GM21526 (cell line): Measurements from ENCODE around the gene CNGA2.
"Not testable (repeated sequence)": the region's sequence is repeated elsewhere in the genome, so short reads cannot be mapped to it uniquely, and the experiment has no call there.

Experiments
- ATAC-seq: cut with Tn5 transposase; IDR thresholded peaks from one replicate; pipeline ENCODE4 v1.9.1; 2021; ENCODE audit warnings: moderate library complexity; ENCODE audit not compliant: unreplicated experiment, low FRiP score

The CNGA2 gene

DNA sequence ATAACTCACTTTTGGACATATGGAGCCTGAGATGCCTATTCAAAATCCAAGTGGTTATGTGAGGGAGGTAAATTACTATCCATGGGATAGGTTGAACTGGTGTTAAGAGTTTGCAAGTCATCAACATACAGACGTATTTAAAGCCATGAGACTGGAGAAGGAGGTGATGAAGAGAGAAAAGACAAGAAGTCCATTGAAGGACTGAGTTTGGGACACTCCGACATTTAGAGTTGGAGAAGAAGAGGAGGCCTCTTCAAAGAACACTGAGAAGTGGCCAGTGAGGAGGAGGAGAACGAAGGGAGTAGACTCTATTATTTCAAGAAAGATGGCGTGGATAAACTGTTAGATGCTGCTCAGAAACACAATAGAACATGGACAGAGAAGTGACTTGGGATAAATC, at the start of gene CNGA2:
TSS of gene CNGA2 (plus strand) at position 301 of the 400 bp plus-strand sequence. CDS start 3,738 bp downstream, outside the sequence.
- no peak for ATAC-seq

DNA sequence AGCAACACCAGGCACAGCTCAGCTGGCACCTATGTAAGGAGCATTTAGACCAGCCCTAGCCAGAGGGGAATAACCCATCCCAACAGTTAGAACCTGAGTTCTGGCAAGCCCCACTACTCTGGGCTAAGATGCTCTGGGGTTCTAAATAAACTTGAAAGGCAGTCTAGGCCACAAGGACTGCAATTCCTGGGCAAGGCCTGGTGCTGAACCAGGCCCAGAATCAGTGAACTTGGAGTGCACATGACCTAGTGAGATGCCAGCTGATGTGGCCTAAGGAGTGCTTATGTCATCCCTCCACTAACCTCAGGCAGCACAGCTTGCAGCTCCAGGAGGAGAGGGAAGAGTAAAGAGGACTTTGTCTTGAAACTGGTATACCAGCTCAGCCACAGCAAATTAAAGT, 46.9 kb upstream of the CNGA2 start:
- ATAC-seq = no peak

DNA sequence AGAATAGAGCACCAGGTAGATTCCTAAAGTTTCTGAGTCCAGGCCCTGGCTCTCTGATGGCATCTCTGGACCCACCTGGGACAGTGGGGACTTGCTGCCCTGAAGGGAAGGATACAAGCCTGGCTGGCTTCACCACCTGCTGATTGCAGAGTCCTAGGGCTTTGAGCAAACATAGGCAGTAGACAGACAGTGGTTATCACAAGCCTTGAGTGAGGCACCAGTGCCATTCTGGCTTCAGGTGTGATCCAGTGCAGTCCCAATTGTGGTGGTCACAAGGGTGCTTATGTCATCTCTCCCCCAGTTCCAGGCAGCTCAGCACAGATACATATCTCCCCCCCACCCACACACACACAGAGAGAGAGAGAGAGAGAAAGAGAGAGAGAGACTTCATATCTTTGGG, 45.9 kb upstream of the CNGA2 start:
- no peak for ATAC-seq

DNA sequence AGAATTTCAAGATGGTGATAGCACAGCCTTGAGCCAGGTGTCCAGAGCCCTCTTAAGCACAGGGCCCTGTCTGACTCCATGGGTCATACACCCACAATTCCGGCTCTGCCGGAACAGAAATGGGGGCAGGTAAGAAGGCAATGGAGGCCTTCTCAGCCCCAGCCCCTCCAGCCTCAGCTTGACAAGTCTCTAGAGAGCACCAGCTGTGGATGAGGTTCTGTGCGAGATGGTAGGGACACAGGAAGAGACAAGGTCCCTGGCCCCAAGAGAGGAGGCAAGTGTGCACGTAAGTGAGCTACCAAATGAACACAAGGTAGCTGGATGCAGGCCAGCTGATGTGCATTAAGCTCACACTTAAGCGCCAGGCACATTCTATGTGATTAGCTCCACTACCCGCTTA, 41.7 kb upstream of the CNGA2 start:
- ATAC-seq = no peak

DNA sequence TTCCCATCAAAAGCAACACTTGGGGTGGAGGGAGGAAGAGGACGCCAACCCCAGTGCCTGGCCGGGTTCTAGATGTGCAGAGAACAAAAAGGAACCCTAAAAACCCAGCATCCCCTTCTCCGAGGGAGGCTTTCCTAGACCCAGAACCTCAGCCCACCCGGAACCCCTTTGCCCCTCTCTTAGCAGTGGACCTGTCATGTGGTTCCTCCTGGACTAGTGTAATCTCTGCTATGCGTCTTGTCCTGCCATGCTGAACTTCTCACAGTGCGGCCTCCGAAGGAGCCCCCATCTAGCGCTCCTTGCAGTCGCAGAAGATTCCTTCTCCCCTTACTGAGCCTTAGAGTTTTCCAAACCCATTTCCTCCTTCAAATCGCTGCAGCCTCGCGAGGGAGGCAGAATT, 40.4 kb upstream of the CNGA2 start:
- ATAC-seq = no peak

DNA sequence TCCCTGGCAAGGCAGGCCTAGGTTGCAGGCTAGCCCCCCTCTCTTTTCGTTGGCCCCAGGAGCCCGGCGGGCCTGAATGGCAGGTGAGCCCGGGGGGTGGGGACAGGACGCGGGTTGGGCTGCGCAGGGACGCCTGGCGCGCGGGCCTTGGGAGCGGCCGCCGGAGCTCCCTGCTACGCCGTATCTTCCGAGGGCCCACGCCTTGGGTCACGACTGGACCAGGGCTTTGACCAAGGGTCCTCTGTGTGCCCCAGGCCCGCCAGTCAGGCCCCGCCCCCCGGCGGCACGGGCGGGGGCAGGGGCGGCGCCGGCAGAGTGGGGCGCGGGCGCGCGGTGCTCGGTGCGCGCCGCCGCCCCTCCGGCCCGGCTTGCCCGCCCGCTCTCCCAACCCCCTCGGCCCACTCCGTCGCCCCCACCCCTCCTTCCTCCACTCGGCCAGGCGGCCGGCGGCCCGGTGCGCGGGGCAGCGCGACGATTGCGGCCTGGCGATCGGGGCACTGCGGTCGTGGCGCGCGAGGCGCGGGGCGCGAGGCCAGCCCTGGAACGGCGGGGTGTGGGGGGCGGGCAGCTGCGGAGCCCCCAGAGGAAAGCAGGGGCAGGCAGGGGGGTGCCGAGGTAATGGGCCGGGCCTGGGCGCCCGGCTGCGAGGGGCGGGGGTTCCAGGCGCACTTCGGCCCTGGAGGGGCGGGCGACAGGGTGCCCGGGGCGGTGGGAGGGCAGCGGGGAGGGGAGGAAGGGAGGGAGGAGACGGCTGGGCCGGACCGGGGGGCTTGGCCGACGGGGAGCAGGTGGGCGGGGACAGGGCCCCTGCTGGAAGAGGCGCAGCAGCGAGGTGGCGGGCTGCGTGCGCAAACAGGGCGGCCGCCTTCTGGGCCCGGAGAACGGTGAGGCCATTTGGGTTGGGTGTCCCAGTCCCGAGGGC, 39.6 kb upstream of the CNGA2 start, which contains the start of gene PRRG3:
TSS of gene PRRG3 (plus strand) at position 798 of the 922 bp plus-strand sequence. CDS start 3,357 bp downstream, outside the sequence.
- no peak for ATAC-seq

DNA sequence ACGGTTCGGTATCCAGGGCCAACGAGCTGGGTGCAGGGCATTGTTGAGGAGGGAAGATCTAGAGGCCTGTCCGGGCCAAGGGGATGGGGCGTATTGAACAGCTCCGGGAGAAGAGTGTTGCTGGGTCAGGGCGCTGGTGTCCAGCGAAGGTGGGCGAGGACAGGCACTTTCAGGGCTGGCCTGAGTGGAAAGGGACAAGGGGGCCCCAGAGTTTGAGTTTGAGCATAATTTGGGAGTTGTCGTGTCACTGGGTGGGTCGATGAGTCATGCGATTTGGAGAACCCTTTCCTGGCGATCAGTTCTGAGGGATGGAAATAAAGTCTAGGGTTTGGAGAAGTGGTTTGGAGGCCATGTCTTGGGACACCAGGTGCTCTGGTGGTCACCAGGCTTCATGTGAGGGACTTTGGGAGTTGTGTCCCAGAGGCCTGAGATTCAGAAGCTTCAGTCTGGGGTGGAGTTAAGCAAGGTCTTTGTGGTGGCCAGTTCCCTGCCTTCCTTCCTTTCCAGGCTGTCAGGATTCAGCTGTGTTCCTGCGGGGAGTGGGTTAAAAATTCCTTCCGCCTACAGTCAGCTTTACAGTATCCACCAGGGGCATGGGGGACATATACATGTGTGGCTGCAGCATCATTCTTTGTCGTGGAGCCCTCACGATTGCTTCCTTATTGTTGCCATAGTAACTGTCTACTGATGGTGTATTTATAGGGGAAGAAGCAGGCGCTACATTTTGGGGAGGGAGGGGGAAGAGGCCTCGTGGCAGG, 38.8 kb upstream of the CNGA2 start:
- no peak for ATAC-seq

DNA sequence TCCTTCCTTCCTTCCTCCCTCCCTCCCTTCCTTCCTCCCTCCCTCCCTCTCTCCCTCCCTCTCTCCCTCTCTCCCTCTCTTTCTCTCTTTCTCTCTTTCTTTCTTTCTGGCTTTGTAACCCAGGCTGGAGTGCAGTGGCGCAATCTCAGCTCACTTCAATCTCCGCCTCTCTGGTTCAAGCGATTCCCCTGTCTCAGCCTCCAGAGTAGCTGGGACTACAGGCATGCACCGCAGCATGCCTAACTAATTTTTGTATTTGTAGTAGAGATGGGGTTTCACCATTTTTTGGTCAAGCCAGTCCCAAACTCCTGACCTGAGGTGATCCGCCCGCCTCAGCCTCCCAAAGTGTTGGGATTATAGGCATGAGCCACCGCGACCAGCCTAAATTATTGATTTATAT, 37.5 kb upstream of the CNGA2 start:
- not testable (repeated sequence) for ATAC-seq

DNA sequence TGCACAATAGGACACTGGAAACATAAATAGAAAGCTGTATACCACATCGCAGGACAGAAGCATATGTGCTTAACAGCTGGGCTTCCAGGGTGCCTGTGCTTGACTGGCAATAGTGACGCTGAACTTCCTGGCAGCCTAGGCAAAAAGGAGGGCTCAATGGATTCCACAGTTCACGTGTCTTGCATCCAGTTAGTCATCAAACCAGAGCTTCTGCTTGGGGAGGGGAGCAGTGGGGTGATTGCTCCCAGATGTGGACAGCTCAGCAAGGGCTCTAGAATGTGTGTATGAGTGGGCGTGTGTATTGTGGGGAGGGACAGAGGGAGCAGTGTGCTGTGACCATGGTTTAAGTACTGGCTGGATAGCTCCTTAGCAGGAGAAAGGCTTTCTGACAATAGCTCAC, 37.0 kb upstream of the CNGA2 start:
- ATAC-seq = no peak

DNA sequence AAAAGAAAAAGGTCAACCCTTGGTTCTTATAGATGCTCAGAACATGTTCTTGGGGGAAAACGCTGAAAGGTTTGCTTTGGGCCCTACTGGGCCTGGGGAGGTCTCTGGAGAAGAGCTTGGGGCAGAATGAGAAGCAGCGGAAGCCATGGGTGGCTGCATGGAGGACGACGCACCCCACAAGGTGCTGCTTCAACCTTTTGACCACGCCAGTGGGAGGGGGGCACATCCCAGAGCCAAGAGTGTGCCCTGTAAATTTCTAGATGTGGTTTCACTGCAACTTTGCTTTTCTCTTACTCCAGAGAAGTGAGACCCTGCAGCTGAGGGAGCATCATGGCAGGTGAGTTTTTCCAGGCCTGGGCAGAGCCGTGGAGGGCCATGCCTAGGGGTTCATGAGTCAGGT, 36.1 kb upstream of the CNGA2 start:
- ATAC-seq = no peak

DNA sequence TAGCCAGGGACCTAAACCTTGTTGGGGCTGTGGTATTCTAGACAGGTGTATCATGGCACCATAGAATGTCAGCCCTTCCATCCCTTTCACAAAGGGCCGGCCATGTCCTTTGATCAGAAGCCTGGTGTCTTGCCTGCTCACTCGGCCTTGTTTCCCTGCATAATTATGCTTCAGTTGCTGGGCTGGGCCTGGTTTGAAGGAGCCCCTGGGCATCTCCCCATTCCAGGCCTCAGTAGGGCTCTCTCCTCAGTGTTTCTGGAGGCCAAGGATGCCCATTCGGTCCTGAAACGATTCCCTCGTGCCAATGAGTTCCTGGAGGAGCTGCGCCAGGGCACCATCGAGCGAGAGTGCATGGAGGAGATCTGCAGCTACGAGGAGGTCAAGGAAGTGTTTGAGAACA, 34.8 kb upstream of the CNGA2 start:
- ATAC-seq = no peak

DNA sequence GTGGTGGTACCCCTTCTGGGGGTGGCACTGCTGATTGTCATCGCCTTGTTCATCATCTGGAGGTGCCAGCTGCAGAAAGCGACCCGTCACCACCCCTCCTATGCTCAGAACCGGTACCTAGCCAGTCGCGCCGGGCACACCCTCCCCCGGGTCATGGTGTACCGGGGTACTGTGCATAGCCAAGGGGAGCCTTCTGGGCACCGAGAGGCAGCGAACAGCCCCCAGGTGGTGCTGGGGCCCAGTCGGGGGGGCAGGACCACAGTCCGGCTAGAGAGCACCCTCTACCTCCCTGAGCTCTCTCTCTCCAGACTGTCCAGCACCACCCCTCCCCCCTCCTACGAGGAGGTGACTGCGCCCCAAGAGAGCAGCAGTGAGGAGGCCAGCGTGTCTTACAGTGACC, 34.0 kb upstream of the CNGA2 start:
- ATAC-seq = no peak

DNA sequence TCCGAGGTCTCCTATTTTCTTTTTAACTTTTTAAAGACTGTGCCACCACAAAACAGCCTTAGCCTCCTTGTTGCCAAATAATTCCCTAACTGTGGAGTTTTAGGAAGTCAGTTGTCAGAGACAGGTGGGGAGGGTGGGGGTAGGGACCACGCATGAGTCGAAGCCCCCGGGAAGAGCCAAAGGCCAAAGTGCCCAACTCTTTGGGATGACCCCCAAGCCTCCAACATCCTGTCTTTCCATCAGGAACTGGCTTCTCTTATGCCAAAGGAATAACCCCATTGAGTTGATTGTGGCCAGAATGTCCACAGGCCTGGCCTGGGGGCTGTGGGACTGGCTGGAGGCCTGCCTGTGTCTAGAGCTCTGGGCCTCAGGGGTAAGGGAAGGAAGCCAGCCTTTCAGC, 33.5 kb upstream of the CNGA2 start:
- no peak for ATAC-seq

DNA sequence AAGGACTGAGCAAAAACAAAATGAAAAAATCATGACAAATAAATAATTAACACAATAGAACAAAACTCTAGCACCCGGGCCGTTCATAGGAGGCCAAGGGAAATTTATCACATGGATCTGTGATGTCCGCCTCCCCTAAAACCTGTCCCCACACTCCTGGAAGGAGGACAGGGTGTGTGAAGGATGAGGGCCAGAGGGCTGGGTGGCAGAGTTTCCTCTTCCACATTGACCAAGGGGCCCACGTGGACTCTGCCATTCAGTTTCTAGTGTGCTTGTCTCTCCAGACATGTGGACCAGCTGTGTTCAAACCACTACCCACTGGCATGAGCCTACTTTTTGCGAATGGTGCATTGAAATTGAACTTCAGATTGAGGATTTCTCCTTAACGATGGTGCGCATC, 33.0 kb upstream of the CNGA2 start:
- no peak for ATAC-seq

DNA sequence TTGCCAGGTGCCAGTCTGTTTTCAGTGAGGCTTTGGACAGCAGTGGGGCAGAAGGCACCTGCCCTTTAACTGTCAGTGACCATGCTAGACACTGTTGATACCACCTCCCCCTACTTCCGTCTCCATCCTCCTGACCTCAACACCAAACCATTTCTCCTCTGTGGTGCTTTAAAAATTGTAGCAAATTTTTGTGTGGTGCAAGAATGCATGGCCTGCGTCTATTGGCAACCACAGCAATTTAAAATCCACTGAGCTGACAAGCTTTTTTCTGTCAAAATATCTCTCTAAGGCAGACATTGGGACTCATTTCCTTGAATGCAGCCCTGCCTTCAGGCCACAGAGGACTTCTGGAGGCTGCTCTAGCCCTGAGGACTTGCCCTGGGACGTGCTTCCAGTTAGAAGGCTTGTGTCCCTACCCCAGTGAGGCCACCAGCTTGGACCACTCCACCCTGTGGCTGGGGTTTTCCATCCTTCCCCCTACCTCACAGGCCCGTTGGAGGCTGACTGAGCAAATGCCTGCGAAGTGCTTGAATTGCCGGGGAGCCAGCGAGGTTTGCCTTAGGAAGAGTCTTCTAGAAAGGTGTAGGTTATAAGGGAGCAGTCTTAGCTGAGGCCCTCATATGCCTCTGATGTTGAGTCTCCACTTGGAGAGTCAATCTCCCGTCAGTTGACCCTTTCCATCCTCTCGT, 32.4 kb upstream of the CNGA2 start:
- ATAC-seq = no peak

DNA sequence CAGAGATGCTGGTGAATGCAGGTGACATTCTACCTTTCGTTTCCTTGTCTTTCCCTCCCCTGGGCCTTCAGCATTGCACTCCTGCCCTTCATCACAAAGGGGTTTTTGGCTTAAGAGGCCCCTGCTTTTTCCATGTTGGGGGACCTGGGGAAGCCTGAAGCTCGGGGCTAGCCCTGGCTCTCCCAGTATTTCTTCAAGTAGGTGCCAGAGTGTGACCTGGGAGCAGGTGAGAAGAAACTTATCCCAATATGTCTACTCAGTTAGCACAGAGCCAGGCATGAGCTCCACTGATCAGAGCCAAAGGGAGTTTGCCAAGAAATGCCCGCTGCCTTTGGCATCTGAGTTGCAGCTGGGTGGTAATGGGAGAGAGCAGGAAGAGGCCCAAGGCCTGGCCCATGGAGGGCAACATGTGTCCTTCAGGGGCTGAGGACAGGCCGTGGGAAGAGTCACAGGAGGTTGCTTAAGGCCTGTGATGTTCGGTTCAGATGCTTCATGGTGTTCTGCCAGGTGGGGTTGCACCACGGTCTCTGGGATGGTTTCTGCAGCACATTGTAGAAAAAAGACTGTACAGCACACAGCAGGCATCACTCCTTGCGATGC, 31.7 kb upstream of the CNGA2 start:
- ATAC-seq = no peak

DNA sequence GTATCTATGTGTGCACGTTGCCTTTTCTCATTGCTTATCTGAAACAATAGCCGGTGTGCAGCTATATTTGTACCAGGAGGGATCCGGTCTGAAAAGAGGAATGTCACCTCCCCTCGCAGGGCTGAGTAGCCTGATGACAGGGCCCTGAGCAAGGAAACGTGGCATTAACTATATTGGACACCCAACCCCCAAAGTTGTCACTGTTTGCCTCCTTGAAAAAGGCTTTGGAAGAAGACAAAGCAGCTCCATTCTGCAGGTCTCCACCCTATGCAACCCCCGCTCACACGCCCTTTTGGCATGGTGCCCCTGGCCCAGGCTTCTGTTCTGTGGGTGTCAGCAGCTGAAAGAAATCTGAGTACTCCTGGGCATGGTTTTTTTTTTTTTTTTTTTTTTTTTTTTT, 31.1 kb upstream of the CNGA2 start:
- ATAC-seq = no peak

DNA sequence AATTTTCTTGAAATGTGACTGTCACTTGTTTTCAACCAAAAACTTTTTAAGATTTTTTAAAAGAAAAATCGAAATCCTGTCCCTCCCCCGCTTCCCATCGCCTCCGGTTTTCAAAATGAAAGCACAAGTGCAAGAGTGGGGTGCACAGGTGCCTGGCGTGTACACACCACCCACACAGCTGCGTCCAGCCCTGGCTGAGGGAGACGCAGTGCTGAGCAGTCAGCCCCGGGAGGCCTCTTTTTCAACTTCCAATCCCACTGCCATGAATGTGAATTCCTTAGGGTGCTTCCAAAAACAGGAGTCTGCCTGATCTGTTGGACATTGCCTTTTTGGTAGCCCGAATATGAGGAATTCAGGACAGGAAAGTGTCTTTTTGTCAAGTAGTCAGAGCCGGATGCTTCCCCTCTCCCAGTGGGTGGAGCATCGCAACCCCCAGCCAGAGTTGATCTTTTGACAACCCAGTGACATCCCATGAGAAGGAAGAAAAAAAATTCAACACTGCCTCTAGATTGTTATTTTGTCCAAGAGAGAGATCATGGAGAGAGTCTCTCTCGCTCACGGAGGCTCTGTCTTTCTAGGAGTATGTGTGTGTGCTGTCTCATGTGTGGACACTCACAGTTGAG, 30.4 kb upstream of the CNGA2 start:
- no peak for ATAC-seq

DNA sequence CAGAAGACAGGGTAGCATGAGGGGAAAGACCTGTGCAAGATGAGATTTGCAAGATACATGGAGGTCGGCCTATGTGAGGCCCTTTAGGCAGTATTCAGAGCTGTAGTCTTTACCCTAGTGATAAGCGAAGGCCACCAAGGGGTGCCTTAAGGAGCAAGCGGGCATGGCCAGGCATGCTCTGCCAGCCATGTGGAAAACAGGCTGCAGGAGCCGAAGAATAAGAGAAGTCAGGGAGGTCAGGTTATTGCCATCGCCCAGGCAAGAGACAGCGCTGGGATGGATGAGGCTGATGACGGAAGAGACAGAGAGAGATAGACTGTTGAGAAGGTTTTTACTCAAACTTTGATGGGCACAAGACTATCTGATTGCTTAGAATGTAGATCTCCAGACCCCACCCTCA, 25.7 kb upstream of the CNGA2 start:
- no peak for ATAC-seq

DNA sequence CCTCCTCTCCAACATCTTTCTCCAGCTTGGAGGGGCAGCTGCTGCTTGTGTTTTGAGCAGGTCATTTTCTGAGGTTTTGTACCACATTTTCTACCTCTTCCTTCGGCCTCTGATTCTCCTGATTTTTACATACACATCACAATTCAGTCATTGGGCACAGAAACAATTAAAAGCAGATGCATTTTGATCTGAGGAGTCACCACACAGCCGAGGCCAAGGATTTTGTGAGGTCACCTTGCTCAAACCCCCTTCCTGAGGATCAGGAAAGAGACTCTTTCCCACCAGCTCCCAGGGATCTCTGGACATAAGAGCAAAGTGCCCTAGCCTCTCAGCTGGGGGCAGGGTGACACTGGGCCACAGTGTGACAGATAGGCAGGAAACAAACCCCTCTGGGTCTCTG, 24.1 kb upstream of the CNGA2 start:
- ATAC-seq = no peak
